HEK293 (cell line): Measurements from ENCODE around the gene CSF3R.

Source experiments
- ATF2 ChIP-seq: fragments of 450-650 bp; formaldehyde crosslinking; IDR thresholded peaks from 2 replicates; pipeline ENCODE4 v1.5.1; 2016; ENCODE audit warnings: missing biosample characterization, missing genetic modification characterization, low read depth
- BCL6B ChIP-seq: fragments of 450-650 bp; formaldehyde crosslinking; IDR thresholded peaks from 2 replicates; pipeline ENCODE4 v1.5.1; 2017; ENCODE audit warnings: missing biosample characterization, missing genetic modification characterization
- CTCF ChIP-seq: fragments of 450-650 bp; formaldehyde crosslinking; IDR thresholded peaks from 2 replicates; pipeline ENCODE4 v1.5.1; 2016; ENCODE audit warnings: missing biosample characterization, missing genetic modification characterization
- PATZ1 ChIP-seq: fragments of 450-650 bp; formaldehyde crosslinking; IDR thresholded peaks from 2 replicates; pipeline ENCODE4 v1.5.1; 2016; ENCODE audit warnings: missing biosample characterization, missing genetic modification characterization
- TCF7L2 ChIP-seq: IDR thresholded peaks from 2 replicates; pipeline ENCODE4 v1.6.1; 2011; ENCODE audit warnings: low read depth, mild to moderate bottlenecking, inconsistent platforms, low read length, moderate library complexity, borderline replicate concordance
- ZBTB49 ChIP-seq: fragments of 450-650 bp; formaldehyde crosslinking; IDR thresholded peaks from 2 replicates; pipeline ENCODE4 v1.5.1; 2016; ENCODE audit warnings: missing biosample characterization, missing genetic modification characterization, low read depth
- ZNF121 ChIP-seq: fragments of 450-650 bp; formaldehyde crosslinking; IDR thresholded peaks from 2 replicates; pipeline ENCODE4 v1.5.1; 2016; ENCODE audit warnings: missing biosample characterization, missing genetic modification characterization
- ZNF274 ChIP-seq, 2 experiments: fragments of 200-500 bp in 1 of 2; fragments of 450-650 bp in 1 of 2; sonication (Bioruptor generic) in 1 of 2; formaldehyde crosslinking in 1 of 2; IDR thresholded peaks; 2 replicates each; pipeline versions ENCODE4 v1.5.1 to v1.6.1; 2014 to 2016; ENCODE audit warnings: borderline replicate concordance in 1 of 2, inconsistent platforms in 1 of 2, low read length in 1 of 2, missing biosample characterization in 1 of 2, missing genetic modification characterization in 1 of 2
- ZNF350 ChIP-seq: fragments of 450-650 bp; formaldehyde crosslinking; IDR thresholded peaks from 2 replicates; pipeline ENCODE4 v1.5.0; 2017; ENCODE audit warnings: missing biosample characterization, mild to moderate bottlenecking, missing genetic modification characterization
- ZNF473 ChIP-seq: fragments of 450-650 bp; formaldehyde crosslinking; IDR thresholded peaks from 2 replicates; pipeline ENCODE4 v1.5.1; 2017; ENCODE audit warnings: missing biosample characterization, missing genetic modification characterization
- ZNF501 ChIP-seq: fragments of 450-650 bp; formaldehyde crosslinking; IDR thresholded peaks from 2 replicates; pipeline ENCODE4 v1.5.1; 2016; ENCODE audit warnings: missing biosample characterization, missing genetic modification characterization
- ZNF585B ChIP-seq: fragments of 450-650 bp; formaldehyde crosslinking; IDR thresholded peaks from 2 replicates; pipeline ENCODE4 v1.5.1; 2016; ENCODE audit warnings: missing biosample characterization, missing genetic modification characterization
- ZNF670 ChIP-seq: fragments of 450-650 bp; formaldehyde crosslinking; IDR thresholded peaks from 2 replicates; pipeline ENCODE4 v1.5.1; 2016; ENCODE audit warnings: missing biosample characterization, missing genetic modification characterization, low read depth

GRCh38 chr1:36525166-36525565 is 42.5 kb upstream of the CSF3R start:
- TF ChIP-seq ZNF473 (no peak), CTCF (no peak), TCF7L2 (no peak), ZNF501 (tag by site-specific recombination) (no peak), ZNF121 (tag by site-specific recombination) (no peak), BCL6B (tag by site-specific recombination) (no peak), ZBTB49 (tag by site-specific recombination) (no peak), ZNF274 (IDR thresholded peaks at IDR 0.05; ENCODE audit: low read length) (no peak), ZNF274 (tag by site-specific recombination; IDR thresholded peaks at IDR 0.05; ENCODE audit: borderline replicate concordance) (no peak), ZNF350 (tag by site-specific recombination) (no peak), PATZ1 (tag by site-specific recombination) (no peak), ZNF670 (no peak), ATF2 (no peak), ZNF585B (tag by site-specific recombination) (no peak)
